Retinal pigment epithelial cell (primary cell): ENCODE data around the gene FOXP1.

ENCODE experiments used
- DNase-seq: peaks from one replicate; pipeline ENCODE4 v3.0.0-alpha.2; 2010; ENCODE audit warnings: low read depth
- H3K4me3 ChIP-seq: 2 replicates; pipeline ENCODE4 v1.5.1; 2011; ENCODE audit warnings: mild to moderate bottlenecking, low read length, control low read depth, moderate library complexity
- CTCF ChIP-seq: conservative IDR thresholded peaks from 2 replicates; pipeline ENCODE4 v1.5.1; 2011; ENCODE audit warnings: low read depth, low read length, control low read depth, inconsistent platforms

FOXP1 gene

GRCh38 chr3:70919661-70920060 is 663.9 kb downstream of the FOXP1 start:
- H3K4me3 ChIP-seq = no peak overlapping the region
- no peak for TF ChIP-seq CTCF
- no peak for DNase-seq

- DNase-seq = no peak
Measured at GRCh38 chr3:70919091-70919490, 664.4 kb downstream of the FOXP1 start.

DNA sequence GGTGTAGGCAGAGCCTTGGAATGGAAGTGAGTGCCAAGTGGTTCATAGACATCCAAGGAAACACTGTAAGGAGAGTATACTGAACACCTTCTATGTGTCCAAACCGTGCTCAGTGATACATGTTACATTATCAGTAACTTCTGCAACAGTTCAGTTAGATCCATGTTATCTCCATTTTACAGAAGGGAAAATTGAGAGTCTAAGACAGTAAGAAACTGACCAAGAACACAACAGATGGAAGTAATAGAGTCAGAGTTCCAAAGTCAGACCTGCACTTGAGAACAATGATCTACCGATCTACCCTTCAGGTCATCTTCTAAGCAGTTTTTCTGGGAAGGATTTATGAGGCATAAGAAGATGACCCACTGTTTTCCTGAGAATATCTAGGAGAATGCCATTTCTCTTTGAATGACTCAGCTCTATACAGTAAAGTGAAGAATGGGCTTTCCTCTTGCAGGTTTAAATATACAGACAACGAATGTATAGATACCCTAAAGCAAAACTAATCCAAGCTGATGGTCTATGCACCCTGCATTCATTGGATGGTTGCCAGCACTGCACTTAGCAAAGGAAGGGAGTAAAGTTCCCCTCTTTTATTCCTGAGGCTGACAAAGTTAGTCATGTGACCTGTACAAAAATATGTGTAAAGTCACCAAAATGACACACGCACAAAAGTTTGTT is 667.0 kb downstream of the FOXP1 start:
- DNase-seq = no peak
- no peak overlapping the region for H3K4me3 ChIP-seq
- no peak for TF ChIP-seq CTCF

More at GRCh38 chr3:70919091-70919490, 664.4 kb downstream of the FOXP1 start:
- no peak for TF ChIP-seq CTCF
- no peak overlapping the region for H3K4me3 ChIP-seq

DNA sequence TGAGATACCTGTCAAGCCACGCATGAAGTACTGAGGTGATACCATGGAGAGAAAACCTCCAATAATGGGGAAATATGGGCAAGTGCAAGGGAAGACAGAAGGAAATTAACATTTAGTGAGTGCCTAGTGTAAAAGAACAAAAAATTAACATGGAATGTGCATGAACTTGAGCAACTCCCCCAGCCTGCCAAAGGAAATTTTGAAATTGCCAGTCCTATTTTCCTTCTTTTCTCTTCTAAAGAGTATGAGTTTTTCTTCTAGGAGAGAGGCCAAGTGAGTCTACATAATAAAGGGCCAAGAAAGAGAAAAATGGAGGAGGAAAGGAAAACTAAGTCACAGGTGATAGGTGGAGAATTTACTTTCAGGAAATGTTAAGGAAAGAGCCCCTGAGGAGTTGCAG is 668.7 kb downstream of the FOXP1 start:
- no peak for DNase-seq
- H3K4me3 ChIP-seq = no peak overlapping the region
- no peak for TF ChIP-seq CTCF

DNA sequence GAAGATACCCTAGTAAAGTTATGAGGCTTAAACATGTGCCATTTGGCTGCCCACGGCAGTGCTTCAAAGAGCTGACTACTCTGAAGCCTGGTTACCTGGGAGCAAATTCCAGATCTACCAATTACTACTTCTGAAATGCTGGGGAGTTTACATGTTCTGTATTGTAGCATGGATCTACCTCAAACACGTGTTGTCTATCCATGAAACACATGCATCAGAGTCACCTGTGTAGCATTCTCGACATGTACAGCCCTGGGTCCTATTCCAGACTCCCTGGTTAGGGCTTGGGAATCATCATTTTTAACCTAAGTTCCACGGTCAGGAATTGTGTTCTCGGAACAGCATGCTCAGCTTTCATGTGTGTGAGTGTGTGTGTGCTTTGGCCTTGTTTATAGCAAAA is 671.8 kb downstream of the FOXP1 start:
- DNase-seq = no peak
- no peak overlapping the region for H3K4me3 ChIP-seq
- no peak for TF ChIP-seq CTCF

DNA sequence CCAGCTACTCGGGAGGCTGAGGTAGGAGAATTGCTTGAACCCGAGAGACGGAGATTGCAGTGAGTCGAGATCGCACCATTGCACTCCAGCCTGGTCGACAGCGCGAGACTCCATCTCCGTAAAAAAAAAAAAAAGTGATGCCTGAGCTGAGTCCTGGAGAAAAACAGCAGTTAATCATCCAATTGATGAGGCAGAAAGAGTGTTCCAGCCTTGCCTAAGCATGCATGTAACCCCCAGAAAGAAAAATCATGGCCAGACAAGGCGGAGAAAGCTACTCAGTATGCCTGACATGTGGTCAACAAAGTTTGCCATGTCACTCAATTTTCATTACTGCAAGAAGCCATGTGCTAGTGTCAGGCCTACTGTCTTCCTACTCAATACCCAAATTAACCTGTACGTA is 678.0 kb downstream of the FOXP1 start:
- no peak for DNase-seq

More for the DNA sequence above, 678.0 kb downstream of the FOXP1 start:
- TF ChIP-seq CTCF = no peak
- H3K4me3 ChIP-seq = no peak overlapping the region
